Vagina (tissue), 2 donors: ENCODE data around the gene FZR1.

Source experiments
- CTCF ChIP-seq, 3 experiments: fragments of 450-650 bp in 2 of 3; fragments of 200-600 bp in 1 of 3; sonication (generic) in 1 of 3; IDR thresholded peaks; one replicate each; pipeline ENCODE4 v1.5.1; 2017 to 2019; ENCODE audit warnings: antibody characterized with exemption in 3 of 3, mild to moderate bottlenecking in 2 of 3, moderate library complexity in 2 of 3
- POLR2A ChIP-seq, 2 donors: fragments of 450-650 bp; IDR thresholded peaks; one replicate each; pipeline ENCODE4 v1.6.1; 2017; ENCODE audit warnings: antibody characterized with exemption in 2 of 2, mild to moderate bottlenecking in 2 of 2, moderate library complexity in 2 of 2
- POLR2AphosphoS5 ChIP-seq, 2 donors: sonication (generic); formaldehyde crosslinking; IDR thresholded peaks; one replicate each; pipeline ENCODE4 v1.9.0; 2017; ENCODE audit warnings: antibody characterized with exemption in 2 of 2, mild to moderate bottlenecking in 2 of 2, low read depth in 1 of 2; ENCODE audit not compliant: insufficient read depth in 1 of 2

GRCh38 chr19:3456925-3457527 lies 49.1 kb upstream of the FZR1 start:
- TF ChIP-seq CTCF (IDR thresholded peaks at IDR 0.05) = no peak
- no peak for TF ChIP-seq POLR2A (IDR thresholded peaks at IDR 0.05)
- TF ChIP-seq POLR2AphosphoS5 (IDR thresholded peaks at IDR 0.05; ENCODE audit: insufficient read depth in 1 of 2, low read depth in 1 of 2) = no peak
